Mesothelial cell of epicardium (in vitro differentiated cells): ENCODE measurements around the gene NOL9. TPM values are rescaled to one million over a fixed set of nuclear protein-coding genes. Genes with fewer than 3 reads are reported as not detected.
A peak's percentile ranks its signal among the peaks of the same experiment; 100 is the strongest.
"Not testable (repeated sequence)": the region's sequence is repeated elsewhere in the genome, so short reads cannot be mapped to it uniquely, and the experiment has no call there.

Experiments used
- DNase-seq, 2 experiments: peaks; one replicate each; pipeline ENCODE4 v3.0.0; 2021; ENCODE audit warnings: low spot score in 2 of 2; ENCODE audit not compliant: unreplicated experiment in 2 of 2
- H3K27ac Mint-ChIP-seq: 2 replicates; pipeline ENCODE4 v1.8.0; 2021; ENCODE audit warnings: mixed read lengths
- H3K27me3 Mint-ChIP-seq: 2 replicates; pipeline ENCODE4 v1.8.0; 2021; ENCODE audit warnings: low read depth, mixed read lengths
- H3K36me3 Mint-ChIP-seq: 2 replicates; pipeline ENCODE4 v1.8.0; 2021; ENCODE audit warnings: mixed read lengths
- H3K4me1 Mint-ChIP-seq: 2 replicates; pipeline ENCODE4 v1.8.0; 2021; ENCODE audit warnings: mixed read lengths
- H3K4me3 Mint-ChIP-seq: 2 replicates; pipeline ENCODE4 v1.8.0; 2021; ENCODE audit warnings: mild to moderate bottlenecking, moderate library complexity, mixed read lengths
- H3K9me3 Mint-ChIP-seq: 2 replicates; pipeline ENCODE4 v1.8.0; 2021; ENCODE audit warnings: mixed read lengths
- CTCF ChIP-seq: fragments of 200-600 bp; sonication (generic); IDR thresholded peaks from one replicate; pipeline ENCODE4 v1.5.0; 2021; ENCODE audit warnings: antibody characterized with exemption; ENCODE audit not compliant: unreplicated experiment
- total RNA-seq: library from RNA; stranded (reverse); gene quantifications from 3 replicates; pipeline ENCODE4 v1.2.1, GENCODE V29; 2021

Gene NOL9
- total RNA-seq, 1 donor from 2014 or later: 44.4 TPM

GRCh38 chr1:6495041-6495441, 59.3 kb downstream of the NOL9 start:
- no peak for TF ChIP-seq CTCF
- Mint-ChIP-seq H3K27ac (no peak overlapping the region), H3K9me3 (no peaks in the 10 kb centered on the region), H3K27me3 (no peaks in the 10 kb centered on the region), H3K4me3 (no peak overlapping the region), H3K36me3 (no peaks in the 10 kb centered on the region), H3K4me1 (peaks cover 33% of the 10 kb centered on the region)
- DNase-seq: no peak

- no peak for TF ChIP-seq CTCF
- H3K36me3 Mint-ChIP-seq: no peaks in the 10 kb centered on the region
- H3K4me3 Mint-ChIP-seq: no peak overlapping the region
- peaks cover 35% of the 10 kb centered on the region for H3K4me1 Mint-ChIP-seq
- no peaks in the 10 kb centered on the region for H3K9me3 Mint-ChIP-seq
- DNase-seq: no peak
- no peak overlapping the region for H3K27ac Mint-ChIP-seq
- H3K27me3 Mint-ChIP-seq: no peaks in the 10 kb centered on the region
Measured at GRCh38 chr1:6494627-6495026, 59.7 kb downstream of the NOL9 start.

GRCh38 chr1:6493834-6494223, 60.5 kb downstream of the NOL9 start:
- H3K27ac Mint-ChIP-seq, H3K9me3 Mint-ChIP-seq, DNase-seq, H3K27me3 Mint-ChIP-seq, H3K4me3 Mint-ChIP-seq, H3K36me3 Mint-ChIP-seq: not testable (repeated sequence)
- peaks cover 31% of the 10 kb centered on the region for H3K4me1 Mint-ChIP-seq

GRCh38 chr1:6491966-6492365, 62.3 kb downstream of the NOL9 start:
- Mint-ChIP-seq H3K4me3 (peak overlapping the region; percentile 73), H3K9me3 (no peaks in the 10 kb centered on the region), H3K27me3 (no peaks in the 10 kb centered on the region), H3K4me1 (peaks cover 23% of the 10 kb centered on the region), H3K27ac (peak overlapping the region; percentile 77), H3K36me3 (no peaks in the 10 kb centered on the region)
- TF ChIP-seq CTCF: no peak
- DNase-seq: no peak

- Mint-ChIP-seq H3K9me3 (no peaks in the 10 kb centered on the region), H3K27ac (peak within 1 kb of the TSS; percentile 77), H3K36me3 (no peaks in the 10 kb centered on the region)
Measured at GRCh38 chr1:6491480-6491962, 62.8 kb downstream of the NOL9 start, which contains the start of gene PLEKHG5. TSS of gene PLEKHG5 (minus strand) at chr1:6491667. CDS start at chr1:6477571, 14,096 bp downstream.

GRCh38 chr1:6491081-6491449, 63.2 kb downstream of the NOL9 start:
- TF ChIP-seq CTCF: no peak
- no peaks in the 10 kb centered on the region for H3K36me3 Mint-ChIP-seq
- H3K27me3 Mint-ChIP-seq: peaks cover 4% of the 10 kb centered on the region
- H3K27ac Mint-ChIP-seq: peak overlapping the region; percentile 77
- no peak for DNase-seq
- H3K4me1 Mint-ChIP-seq: peaks cover 23% of the 10 kb centered on the region
- H3K9me3 Mint-ChIP-seq: no peaks in the 10 kb centered on the region
- peak overlapping the region; percentile 73 for H3K4me3 Mint-ChIP-seq

More at GRCh38 chr1:6491480-6491962, 62.8 kb downstream of the NOL9 start, which contains the start of gene PLEKHG5:
- no peak for TF ChIP-seq CTCF
- Mint-ChIP-seq H3K4me3 (peak within 1 kb of the TSS; percentile 73), H3K27me3 (no peaks in the 10 kb centered on the region), H3K4me1 (peaks cover 23% of the 10 kb centered on the region)
- DNase-seq: no peak
